HFF-Myc (cell line): ENCODE measurements around the gene CCNA2.

Source experiments
- DNase-seq: peaks from one replicate; pipeline ENCODE4 v3.0.0-alpha.2; 2011; ENCODE audit warnings: low read depth; ENCODE audit errors: extremely low read depth
- H3K4me3 ChIP-seq: replicated peaks from 2 replicates; pipeline ENCODE4 v1.5.1; 2011; ENCODE audit warnings: low read depth, mild to moderate bottlenecking, control low read depth, low read length
- TF ChIP-seq, protein P1 (sequence below): IDR thresholded peaks from 2 replicates; pipeline ENCODE4 v1.5.1; 2012; ENCODE audit warnings: mild to moderate bottlenecking, low read depth, low read length, control low read depth; ENCODE audit errors: missing control alignments

The CCNA2 gene

DNA sequence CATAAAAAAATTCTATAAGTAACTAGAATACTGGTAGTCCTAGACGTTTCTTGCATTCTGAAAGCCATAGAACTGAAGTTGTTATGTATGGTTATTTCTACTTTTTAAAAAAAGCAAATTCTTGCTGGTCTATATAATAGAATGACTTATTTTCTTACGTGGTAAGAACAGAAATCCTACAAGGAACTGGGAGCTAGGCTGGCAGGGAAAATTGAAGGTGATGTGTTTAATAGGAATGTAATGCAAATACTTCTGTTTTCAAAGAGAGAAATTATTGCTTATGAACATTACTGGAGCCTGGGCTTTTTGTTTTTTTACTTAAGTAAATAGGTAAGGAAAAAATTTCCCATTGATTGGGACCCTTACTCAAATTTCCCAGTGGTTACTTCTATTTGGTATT lies 8.9 kb downstream of the CCNA2 start:
- H3K4me3 ChIP-seq: no peak overlapping the region
- TF ChIP-seq, protein P1, sequence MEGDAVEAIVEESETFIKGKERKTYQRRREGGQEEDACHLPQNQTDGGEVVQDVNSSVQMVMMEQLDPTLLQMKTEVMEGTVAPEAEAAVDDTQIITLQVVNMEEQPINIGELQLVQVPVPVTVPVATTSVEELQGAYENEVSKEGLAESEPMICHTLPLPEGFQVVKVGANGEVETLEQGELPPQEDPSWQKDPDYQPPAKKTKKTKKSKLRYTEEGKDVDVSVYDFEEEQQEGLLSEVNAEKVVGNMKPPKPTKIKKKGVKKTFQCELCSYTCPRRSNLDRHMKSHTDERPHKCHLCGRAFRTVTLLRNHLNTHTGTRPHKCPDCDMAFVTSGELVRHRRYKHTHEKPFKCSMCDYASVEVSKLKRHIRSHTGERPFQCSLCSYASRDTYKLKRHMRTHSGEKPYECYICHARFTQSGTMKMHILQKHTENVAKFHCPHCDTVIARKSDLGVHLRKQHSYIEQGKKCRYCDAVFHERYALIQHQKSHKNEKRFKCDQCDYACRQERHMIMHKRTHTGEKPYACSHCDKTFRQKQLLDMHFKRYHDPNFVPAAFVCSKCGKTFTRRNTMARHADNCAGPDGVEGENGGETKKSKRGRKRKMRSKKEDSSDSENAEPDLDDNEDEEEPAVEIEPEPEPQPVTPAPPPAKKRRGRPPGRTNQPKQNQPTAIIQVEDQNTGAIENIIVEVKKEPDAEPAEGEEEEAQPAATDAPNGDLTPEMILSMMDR: no peak
- DNase-seq: no peak

DNA sequence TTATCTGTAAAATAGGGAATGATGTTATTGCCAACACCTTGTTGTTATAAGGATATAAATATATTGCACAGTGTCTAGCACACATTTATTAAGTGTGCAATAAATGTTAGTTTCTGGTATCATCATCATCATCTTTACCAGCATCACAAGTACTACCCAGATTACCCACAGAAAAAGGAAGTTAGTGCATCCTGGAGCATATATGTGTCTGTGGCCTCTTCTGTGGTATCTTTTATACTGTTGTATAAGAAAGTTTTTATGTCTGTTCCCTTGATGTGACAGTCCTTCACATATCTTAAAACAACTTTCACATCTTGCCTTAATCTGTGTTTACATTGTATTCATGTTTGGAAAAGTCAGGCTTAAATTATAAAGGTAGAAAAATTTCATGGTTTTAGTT lies 12.6 kb downstream of the CCNA2 start:
- TF ChIP-seq, protein P1: no peak
- DNase-seq: no peak
- no peak overlapping the region for H3K4me3 ChIP-seq

DNA sequence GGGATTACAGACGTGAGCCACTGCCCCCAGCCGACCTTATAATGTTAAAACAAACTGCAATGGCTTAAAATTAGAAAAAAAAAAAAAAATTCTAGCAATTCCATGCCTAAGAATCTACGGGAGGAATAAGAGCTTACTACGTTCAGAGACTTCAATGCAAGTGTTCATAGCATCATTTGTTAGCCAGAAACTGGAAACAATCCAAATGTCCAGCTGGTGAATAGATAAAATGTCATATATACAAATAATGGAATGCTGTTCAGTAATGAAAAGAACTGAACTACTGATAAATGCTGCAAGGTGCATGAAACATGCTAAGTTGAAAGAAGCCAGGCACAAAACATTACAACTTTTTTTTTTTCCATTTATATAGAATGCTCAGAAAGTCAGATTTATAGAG lies 17.3 kb downstream of the CCNA2 start:
- TF ChIP-seq, protein P1: no peak
- no peak overlapping the region for H3K4me3 ChIP-seq
- DNase-seq: no peak

DNA sequence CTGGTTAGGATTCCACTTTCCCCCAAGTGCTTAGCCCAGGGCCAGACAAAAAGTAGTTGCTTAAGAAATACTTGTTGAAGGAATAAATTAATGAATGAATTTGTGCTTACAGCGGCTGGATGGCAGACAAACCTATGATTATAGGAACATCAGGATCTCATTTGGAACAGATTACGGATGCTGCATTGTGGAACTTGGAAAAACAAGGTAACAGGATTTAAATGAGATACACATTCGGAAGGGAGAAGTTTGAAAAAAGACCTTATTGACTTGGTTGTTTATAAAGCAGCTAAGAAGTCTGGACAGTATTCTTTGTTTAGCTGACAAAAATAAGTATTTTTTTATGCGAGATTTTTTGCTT lies 22.0 kb downstream of the CCNA2 start:
- TF ChIP-seq, protein P1: no peak
- DNase-seq: no peak
- peak overlapping the region; percentile 96 for H3K4me3 ChIP-seq

DNA sequence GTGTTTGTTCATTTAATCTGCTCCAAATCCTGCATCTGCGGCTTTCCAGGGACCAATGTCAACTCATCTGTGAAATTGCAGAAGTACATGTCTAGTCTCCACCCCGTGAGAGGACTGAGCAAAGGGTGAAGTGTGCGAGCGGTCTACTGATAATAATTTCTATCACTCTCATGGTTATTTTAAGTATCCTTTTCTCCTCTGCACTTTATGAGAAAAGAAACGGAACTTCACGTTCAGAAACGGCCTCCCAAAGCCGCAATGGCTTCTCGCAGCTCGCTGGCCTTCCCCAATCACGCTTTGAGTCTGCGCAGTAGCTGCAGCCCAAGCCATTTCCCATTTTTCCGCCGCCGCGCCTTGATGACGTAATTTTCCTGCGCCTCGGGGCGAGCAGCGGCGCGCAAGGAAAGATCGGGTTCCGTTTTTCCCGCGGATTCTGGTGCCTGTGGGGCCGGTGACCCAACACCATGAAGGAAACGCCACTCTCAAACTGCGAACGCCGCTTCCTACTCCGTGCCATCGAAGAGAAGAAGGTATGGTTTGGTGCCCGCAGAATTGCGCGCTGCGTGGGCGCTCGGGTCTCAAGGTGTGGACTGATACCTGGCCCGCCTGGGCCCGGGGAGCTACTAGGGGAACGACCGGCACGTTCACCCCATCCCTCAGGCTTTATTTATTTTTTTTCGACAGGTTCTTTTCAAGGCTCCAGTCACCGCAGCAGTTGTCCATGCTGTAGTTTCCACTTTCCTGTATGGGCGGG lies 22.5 kb downstream of the CCNA2 start, which contains the start of gene EXOSC9:
TSS of gene EXOSC9 (plus strand) at position 363 of the 754 bp plus-strand sequence. CDS start at position 465, 102 bp downstream.
- peak within 1 kb of the TSS; percentile 96 for H3K4me3 ChIP-seq
- peak; percentile 83 for DNase-seq
- TF ChIP-seq, protein P1: no peak

DNA sequence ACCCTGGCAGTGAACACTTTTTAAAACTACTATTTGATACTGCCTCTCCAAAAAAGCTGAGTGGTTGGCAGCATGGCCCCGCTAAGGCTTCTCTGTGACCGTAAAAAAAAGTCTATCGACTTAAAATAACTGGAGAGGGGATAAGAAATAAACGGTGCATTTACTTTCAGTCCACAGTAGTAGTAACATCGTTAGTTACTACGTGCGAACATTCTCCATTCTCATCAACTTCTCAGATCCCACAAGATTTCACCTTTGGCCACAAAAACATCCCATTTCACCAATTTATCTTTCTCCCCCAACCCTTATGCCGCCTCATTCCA lies 23.1 kb downstream of the CCNA2 start:
- no peak for DNase-seq
- TF ChIP-seq, protein P1: no peak
- H3K4me3 ChIP-seq: peak overlapping the region; percentile 96
